Inferior parietal cortex (tissue), 1 donor: ENCODE data around the gene SPEM3.

Experiments used
- DNase-seq: peaks from one replicate; pipeline ENCODE4 v3.0.0-alpha.2; 2016; ENCODE audit errors: extremely low spot score

Gene SPEM3

GRCh38 chr17:7421186-7421585, 7.5 kb upstream of the SPEM3 start:
- no peak for DNase-seq

DNA sequence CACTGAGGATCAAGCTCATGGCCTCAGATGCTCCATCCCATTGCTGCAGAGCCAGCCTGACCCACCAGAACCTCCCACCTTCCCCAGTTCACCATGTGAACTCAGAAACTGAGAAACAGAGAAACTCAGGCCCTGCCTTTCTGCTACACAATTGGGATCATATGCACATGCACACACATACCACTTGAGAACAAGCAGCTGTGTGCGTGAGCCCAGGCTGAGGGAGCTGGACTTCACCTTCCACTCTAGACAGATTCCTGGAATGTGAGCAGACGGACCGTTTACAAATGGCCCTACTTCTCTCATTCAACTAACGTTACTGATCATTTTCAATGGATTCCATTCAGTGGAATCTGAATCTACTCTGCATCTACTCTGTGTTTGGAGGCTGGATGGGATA, 5.0 kb upstream of the SPEM3 start:
- DNase-seq: no peak

GRCh38 chr17:7425316-7425715, 3.3 kb upstream of the SPEM3 start, which contains the start of gene SPEM2:
TSS of gene SPEM2 (plus strand) at chr17:7425616. CDS start at chr17:7425689, 73 bp downstream.
- no peak for DNase-seq

- no peak for DNase-seq
Measured at GRCh38 chr17:7425756-7426155, 2.9 kb upstream of the SPEM3 start.

- no peak for DNase-seq
Measured at GRCh38 chr17:7426203-7426863, 2.3 kb upstream of the SPEM3 start.

DNA sequence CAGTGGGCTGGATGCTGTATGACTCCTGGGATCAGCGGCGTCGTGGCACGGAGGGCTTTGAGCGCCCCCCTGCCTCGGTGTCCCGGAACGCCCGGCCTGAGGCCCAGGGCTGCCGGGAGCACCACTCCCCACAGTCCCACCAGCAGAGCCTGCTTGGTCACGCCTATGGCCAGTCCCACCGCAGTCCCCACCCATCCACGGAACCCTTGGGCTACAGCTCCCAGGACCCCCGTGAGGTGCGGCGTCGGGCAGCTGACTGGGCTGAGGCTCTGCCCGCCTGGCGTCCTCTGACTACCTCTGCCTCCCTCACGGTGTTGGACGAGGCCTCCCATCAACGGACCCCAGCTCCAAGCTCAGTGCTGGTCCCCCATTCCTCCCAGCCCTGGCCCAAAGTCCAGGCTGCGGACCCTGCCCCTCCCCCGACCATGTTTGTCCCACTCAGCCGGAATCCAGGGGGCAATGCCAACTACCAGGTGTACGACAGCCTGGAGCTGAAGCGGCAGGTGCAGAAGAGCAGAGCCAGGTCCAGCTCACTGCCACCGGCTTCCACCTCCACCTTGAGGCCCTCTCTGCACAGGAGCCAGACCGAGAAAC, 1.7 kb upstream of the SPEM3 start:
- no peak for DNase-seq

GRCh38 chr17:7427549-7427948, 1.1 kb upstream of the SPEM3 start:
- no peak for DNase-seq

GRCh38 chr17:7429722-7430121, 1.1 kb downstream of the SPEM3 start:
- no peak for DNase-seq

DNA sequence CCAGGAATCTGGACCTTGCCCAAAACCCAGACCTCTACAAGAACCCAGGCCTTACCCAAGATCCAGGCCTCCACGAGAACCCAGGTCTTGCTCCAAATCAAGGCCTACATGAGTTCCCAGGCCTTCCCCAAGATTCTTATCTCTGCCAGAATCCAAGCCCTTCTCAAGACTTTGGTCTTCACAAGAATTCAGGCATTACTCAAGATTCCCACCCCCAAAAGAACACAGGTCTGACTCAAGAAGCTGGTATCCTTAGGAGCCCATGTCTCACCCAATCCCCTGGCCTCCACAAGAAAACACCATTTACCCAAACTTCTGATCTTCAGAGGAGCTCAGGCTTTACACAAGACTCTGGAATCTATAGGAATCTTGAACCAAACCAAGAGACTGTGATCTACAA, 2.6 kb downstream of the SPEM3 start:
- no peak for DNase-seq

DNA sequence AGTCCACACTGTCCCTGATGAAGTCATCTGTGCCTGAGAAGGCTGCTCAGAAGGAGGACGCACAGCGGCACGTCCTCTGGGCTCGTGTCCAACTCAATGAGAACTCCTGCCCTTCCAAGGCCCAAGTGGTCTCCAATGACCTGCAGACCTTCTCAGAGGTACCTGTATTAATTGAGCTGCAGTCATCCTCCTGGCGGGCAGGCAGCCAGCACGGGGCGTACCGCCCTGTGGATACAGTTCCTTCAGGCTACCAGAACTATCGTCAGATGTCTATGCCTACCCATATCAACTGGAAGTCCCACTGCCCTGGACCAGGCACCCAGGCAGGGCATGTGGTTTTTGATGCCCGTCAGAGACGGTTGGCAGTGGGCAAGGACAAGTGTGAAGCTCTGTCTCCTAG, 3.6 kb downstream of the SPEM3 start:
- no peak for DNase-seq

- DNase-seq: no peak
Measured at GRCh38 chr17:7435676-7436555, 7.3 kb downstream of the SPEM3 start.

- peak; percentile 40 for DNase-seq
Measured at GRCh38 chr17:7436556-7437368, 8.1 kb downstream of the SPEM3 start.

- DNase-seq: no peak
Measured at GRCh38 chr17:7437369-7437863, 8.8 kb downstream of the SPEM3 start.

GRCh38 chr17:7437950-7438614, 9.4 kb downstream of the SPEM3 start:
- no peak for DNase-seq

- no peak for DNase-seq
Measured at GRCh38 chr17:7438656-7439460, 10.2 kb downstream of the SPEM3 start.

DNA sequence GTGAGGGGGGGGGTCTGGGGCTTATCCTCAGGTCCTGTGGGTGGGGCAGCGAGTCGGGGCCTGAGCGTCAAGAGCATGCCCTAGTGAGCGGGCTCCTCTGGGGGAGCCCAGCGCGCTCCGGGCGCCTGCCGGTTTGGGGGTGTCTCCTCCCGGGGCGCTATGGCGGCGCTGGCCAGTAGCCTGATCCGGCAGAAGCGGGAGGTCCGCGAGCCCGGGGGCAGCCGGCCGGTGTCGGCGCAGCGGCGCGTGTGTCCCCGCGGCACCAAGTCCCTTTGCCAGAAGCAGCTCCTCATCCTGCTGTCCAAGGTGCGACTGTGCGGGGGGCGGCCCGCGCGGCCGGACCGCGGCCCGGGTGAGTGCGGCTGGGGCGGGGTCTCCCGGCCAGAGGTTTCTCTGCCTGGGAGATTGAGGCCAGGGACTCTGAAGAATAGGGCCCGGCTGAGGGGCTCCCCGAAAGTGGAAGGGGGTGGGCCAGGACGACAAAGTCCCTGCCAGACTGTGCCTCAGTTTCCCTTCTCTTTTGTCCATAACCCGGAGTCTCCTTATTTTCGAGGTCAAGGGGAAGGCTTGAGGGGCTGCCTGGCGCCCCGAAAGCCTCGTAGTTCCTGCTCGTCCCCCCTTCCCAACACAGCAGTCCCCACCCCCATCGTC, 10.9 kb downstream of the SPEM3 start, which contains the start of gene FGF11:
Gene FGF11 (plus strand): TSS at position 51 of the 651 bp plus-strand sequence. CDS start 109 bp downstream, at position 160.
- no peak for DNase-seq

GRCh38 chr17:7440113-7440833, 11.6 kb downstream of the SPEM3 start:
- no peak for DNase-seq

DNA sequence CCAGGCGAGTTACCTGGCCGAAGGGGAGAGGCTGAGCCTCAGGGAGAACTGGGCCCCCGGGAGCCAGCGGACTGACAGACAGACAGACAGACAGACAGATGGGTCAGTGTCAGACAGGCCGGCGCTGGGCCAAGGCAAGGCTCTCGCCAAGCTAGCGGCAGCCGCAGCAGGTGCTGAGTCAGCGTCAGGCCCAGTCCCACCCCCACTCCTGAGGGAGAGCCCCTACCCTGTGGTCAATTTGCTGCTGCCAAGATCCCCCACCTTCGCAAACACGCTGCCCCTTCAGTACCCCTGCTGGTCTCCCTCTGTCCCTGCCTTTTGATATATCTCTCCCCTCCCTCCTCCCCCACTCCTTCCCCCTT, 12.2 kb downstream of the SPEM3 start:
- no peak for DNase-seq

DNA sequence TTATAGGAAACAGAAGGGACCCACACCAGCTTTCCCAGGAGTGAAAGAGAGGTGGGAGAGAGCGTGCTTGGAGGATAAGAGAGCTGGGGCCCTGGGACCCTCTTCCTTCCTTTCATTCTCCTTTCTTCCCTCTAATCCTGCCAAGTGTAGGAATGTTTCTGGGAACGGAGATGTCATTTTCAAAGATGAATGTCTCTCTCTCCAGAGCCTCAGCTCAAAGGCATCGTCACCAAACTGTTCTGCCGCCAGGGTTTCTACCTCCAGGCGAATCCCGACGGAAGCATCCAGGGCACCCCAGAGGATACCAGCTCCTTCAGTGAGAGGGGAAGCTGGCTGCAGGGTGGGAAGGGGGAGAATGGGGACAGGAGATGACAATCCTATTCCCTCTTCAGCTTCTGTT, 12.6 kb downstream of the SPEM3 start:
- DNase-seq: no peak
